ENCODE results near the gene MID2.

DNA sequence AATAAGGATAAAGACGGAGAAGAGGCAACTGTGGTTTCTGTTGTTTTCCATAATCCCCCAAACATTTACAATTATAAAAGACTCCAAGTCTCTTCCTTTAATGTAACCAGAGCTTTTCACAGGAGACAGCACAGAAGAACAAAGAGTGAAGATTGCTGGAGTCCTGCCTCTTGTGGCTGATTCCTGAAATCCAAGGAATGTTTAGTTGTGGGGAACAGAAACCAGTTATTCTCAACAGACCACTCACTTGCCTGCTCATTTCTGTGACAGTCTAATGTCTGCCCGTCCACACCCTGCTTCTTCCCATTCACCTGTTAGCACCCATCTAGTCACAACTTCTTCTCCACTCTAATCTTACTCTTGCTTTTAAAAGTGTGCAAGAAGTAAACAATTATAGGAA is 144.4 kb downstream of the MID2 start:
- TF ChIP-seq EZH2 (IDR thresholded peaks at IDR 0.05; ENCODE audit: insufficient read depth, poor library complexity, severe bottlenecking) (no peak), EZH2phosphoT487 (IDR thresholded peaks at IDR 0.05; ENCODE audit: insufficient read depth, low read depth) (no peak)

Data from GM23248 (cell line).